ENCODE data around the gene COPG2. TPM values are rescaled to one million over a fixed set of nuclear protein-coding genes. Genes with fewer than 3 reads are reported as not detected.

The COPG2 gene
- total RNA-seq, 1 donor from 2014 or later: 20.6 TPM

DNA sequence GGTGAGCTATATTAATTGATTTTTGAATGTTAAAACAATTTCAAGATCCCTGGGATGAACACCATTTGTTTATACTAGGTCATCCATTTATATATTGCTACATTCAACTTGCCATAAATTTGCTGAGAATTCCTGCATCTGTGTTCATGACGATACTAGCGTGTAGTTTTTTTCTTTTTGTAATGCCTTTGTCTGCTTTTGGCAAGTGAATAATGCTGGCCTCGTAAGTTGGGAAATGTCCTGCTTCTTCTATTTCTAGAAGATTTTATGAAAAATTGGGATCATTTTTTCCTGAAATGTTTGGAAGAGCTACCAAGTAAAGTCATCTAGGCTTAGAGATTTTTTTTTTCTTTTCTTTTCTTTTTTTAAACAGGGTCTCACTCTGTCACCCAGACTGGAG is 189.6 kb downstream of the COPG2 start:
- no peak for DNase-seq (ENCODE audit: low read depth)
- Histone ChIP-seq H3K79me2 (ENCODE audit: insufficient read depth, low read length) (no peaks in the 10 kb centered on the region), H4K20me1 (ENCODE audit: insufficient read depth, low read length) (no peaks in the 10 kb centered on the region), H3K9me3 (ENCODE audit: insufficient read depth, low read depth, low read length) (no peaks in the 10 kb centered on the region), H3K9ac (ENCODE audit: low read length) (no peak overlapping the region), H3K36me3 (ENCODE audit: insufficient read depth, low read length) (no peaks in the 10 kb centered on the region), H3K4me1 (ENCODE audit: insufficient read depth, low read length) (no peaks in the 10 kb centered on the region), H3K27ac (ENCODE audit: low read depth, low read length) (no peak overlapping the region), H3K4me3 (ENCODE audit: insufficient read depth, low read depth, low read length) (no peak overlapping the region), H2AFZ (ENCODE audit: low read depth, low read length) (no peak overlapping the region), H3K4me2 (ENCODE audit: low read length) (no peak overlapping the region), H3K27me3 (ENCODE audit: insufficient read depth, low read length) (no peaks in the 10 kb centered on the region)
- TF ChIP-seq, protein P1, sequence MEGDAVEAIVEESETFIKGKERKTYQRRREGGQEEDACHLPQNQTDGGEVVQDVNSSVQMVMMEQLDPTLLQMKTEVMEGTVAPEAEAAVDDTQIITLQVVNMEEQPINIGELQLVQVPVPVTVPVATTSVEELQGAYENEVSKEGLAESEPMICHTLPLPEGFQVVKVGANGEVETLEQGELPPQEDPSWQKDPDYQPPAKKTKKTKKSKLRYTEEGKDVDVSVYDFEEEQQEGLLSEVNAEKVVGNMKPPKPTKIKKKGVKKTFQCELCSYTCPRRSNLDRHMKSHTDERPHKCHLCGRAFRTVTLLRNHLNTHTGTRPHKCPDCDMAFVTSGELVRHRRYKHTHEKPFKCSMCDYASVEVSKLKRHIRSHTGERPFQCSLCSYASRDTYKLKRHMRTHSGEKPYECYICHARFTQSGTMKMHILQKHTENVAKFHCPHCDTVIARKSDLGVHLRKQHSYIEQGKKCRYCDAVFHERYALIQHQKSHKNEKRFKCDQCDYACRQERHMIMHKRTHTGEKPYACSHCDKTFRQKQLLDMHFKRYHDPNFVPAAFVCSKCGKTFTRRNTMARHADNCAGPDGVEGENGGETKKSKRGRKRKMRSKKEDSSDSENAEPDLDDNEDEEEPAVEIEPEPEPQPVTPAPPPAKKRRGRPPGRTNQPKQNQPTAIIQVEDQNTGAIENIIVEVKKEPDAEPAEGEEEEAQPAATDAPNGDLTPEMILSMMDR (IDR thresholded peaks at IDR 0.05; ENCODE audit: insufficient read depth, low read depth, low read length): no peak
- TF ChIP-seq EZH2 (IDR thresholded peaks at IDR 0.05; ENCODE audit: insufficient read depth, low read length): no peak
- Mint-ChIP-seq H3K4me1 (ENCODE audit: low read depth, unreplicated experiment) (peaks cover 8% of the 10 kb centered on the region), H3K36me3 (ENCODE audit: low read depth, unreplicated experiment) (no peaks in the 10 kb centered on the region), H3K4me3 (ENCODE audit: unreplicated experiment) (no peak overlapping the region), H3K27ac (ENCODE audit: unreplicated experiment) (no peak overlapping the region), H3K9me3 (ENCODE audit: unreplicated experiment) (peaks cover 2% of the 10 kb centered on the region), H3K27me3 (ENCODE audit: low read depth, unreplicated experiment) (peaks cover 4% of the 10 kb centered on the region)
- no peak for FAIRE-seq

DNA sequence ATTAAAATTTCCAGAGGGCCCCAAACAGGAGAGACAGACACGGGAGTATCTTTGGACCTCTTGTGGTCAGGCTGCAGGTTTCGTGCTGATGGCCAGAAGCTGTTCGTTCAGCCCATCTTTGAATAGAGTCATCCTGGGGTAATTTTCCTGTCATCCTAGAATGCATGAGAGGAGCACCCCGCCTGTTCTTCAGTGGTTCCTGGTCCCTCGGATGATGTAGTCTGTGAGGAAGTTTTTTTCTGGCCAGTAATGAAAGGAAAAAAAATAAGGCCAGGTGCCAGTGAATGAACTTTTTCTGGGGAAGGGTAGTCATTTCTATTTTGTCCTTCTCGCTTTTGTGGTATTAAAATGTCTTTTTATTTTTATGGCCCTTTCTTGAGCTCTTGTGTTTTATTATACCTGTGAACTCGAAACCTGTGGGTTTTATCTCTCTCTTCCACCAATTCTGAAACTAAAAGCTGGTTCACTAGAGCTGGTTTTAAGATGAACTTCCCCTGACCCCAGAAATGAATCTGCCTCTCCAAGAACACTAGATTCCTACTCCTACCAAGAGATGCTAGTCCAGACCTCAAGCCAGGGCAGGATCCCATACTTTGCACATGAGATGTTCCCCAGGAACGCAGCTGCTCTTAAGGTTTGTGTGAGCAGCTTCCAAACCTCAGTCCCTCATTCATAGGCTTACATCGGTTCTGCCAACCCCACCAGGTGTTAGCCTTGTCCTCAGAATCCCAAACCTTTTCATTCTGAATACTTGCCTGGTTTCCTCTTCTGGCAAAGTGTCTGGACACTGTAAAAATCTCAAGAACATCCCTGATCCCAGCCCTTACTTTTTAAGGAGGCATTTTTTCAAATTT is 192.0 kb downstream of the COPG2 start:
- H3K4me3 Mint-ChIP-seq (ENCODE audit: unreplicated experiment): no peak overlapping the region
- FAIRE-seq (no peak), DNase-seq (ENCODE audit: low read depth) (peak; percentile 97)
- no peaks in the 10 kb centered on the region for H3K9me3 ChIP-seq (ENCODE audit: insufficient read depth, low read depth, low read length)
- H3K4me2 ChIP-seq (ENCODE audit: low read length): no peak overlapping the region
- no peak overlapping the region for H3K9ac ChIP-seq (ENCODE audit: low read length)
- no peak overlapping the region for H3K4me3 ChIP-seq (ENCODE audit: insufficient read depth, low read depth, low read length)
- no peak overlapping the region for H3K27ac Mint-ChIP-seq (ENCODE audit: unreplicated experiment)
- H3K4me1 ChIP-seq (ENCODE audit: insufficient read depth, low read length): no peaks in the 10 kb centered on the region
- peaks cover 2% of the 10 kb centered on the region for H3K9me3 Mint-ChIP-seq (ENCODE audit: unreplicated experiment)
- H3K27me3 Mint-ChIP-seq (ENCODE audit: low read depth, unreplicated experiment): peaks cover 4% of the 10 kb centered on the region
- no peaks in the 10 kb centered on the region for H3K36me3 ChIP-seq (ENCODE audit: insufficient read depth, low read length)
- TF ChIP-seq EZH2 (IDR thresholded peaks at IDR 0.05; ENCODE audit: insufficient read depth, low read length): no peak
- TF ChIP-seq, protein P1 (IDR thresholded peaks at IDR 0.05; ENCODE audit: insufficient read depth, low read depth, low read length): no peak
- H4K20me1 ChIP-seq (ENCODE audit: insufficient read depth, low read length): no peaks in the 10 kb centered on the region
- H3K27me3 ChIP-seq (ENCODE audit: insufficient read depth, low read length): no peaks in the 10 kb centered on the region
- H3K36me3 Mint-ChIP-seq (ENCODE audit: low read depth, unreplicated experiment): no peaks in the 10 kb centered on the region
- no peaks in the 10 kb centered on the region for H3K79me2 ChIP-seq (ENCODE audit: insufficient read depth, low read length)
- no peak overlapping the region for H3K27ac ChIP-seq (ENCODE audit: low read depth, low read length)
- peaks cover under 1% of the 10 kb centered on the region for H3K4me1 Mint-ChIP-seq (ENCODE audit: low read depth, unreplicated experiment)
- H2AFZ ChIP-seq (ENCODE audit: low read depth, low read length): no peak overlapping the region

DNA sequence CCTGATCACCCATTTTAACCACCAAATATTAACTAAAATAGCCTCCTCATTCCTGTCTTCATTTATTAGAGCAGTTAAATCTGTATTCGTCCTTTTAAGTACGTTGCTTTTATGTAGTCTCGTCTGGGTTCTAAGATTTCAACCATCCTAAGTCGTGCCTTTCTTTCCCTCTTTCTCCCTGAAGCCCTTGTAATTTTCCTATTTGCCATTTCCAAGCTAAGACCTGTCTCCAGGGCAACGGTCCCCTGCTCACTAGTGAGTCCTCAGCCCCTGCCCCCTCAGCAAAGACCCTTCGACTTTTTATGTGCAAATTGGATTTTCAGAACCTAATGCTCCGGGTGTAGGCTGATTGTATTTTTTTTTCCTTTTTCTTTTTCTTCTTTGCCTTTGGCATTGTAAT is 192.8 kb downstream of the COPG2 start:
- Histone ChIP-seq H4K20me1 (ENCODE audit: insufficient read depth, low read length) (no peaks in the 10 kb centered on the region), H3K36me3 (ENCODE audit: insufficient read depth, low read length) (no peaks in the 10 kb centered on the region), H3K4me1 (ENCODE audit: insufficient read depth, low read length) (no peaks in the 10 kb centered on the region), H3K9ac (ENCODE audit: low read length) (no peak overlapping the region), H3K27ac (ENCODE audit: low read depth, low read length) (no peak overlapping the region), H3K79me2 (ENCODE audit: insufficient read depth, low read length) (no peaks in the 10 kb centered on the region), H2AFZ (ENCODE audit: low read depth, low read length) (no peak overlapping the region), H3K27me3 (ENCODE audit: insufficient read depth, low read length) (no peaks in the 10 kb centered on the region), H3K9me3 (ENCODE audit: insufficient read depth, low read depth, low read length) (no peaks in the 10 kb centered on the region), H3K4me3 (ENCODE audit: insufficient read depth, low read depth, low read length) (no peak overlapping the region), H3K4me2 (ENCODE audit: low read length) (no peak overlapping the region)
- Mint-ChIP-seq H3K4me1 (ENCODE audit: low read depth, unreplicated experiment) (no peaks in the 10 kb centered on the region), H3K27me3 (ENCODE audit: low read depth, unreplicated experiment) (peaks cover 4% of the 10 kb centered on the region), H3K27ac (ENCODE audit: unreplicated experiment) (no peak overlapping the region), H3K4me3 (ENCODE audit: unreplicated experiment) (no peak overlapping the region), H3K9me3 (ENCODE audit: unreplicated experiment) (peaks cover 2% of the 10 kb centered on the region), H3K36me3 (ENCODE audit: low read depth, unreplicated experiment) (no peaks in the 10 kb centered on the region)
- TF ChIP-seq EZH2 (IDR thresholded peaks at IDR 0.05; ENCODE audit: insufficient read depth, low read length): no peak
- TF ChIP-seq, protein P1 (IDR thresholded peaks at IDR 0.05; ENCODE audit: insufficient read depth, low read depth, low read length): no peak
- DNase-seq (ENCODE audit: low read depth) (no peak), FAIRE-seq (no peak)
